GM13976 (cell line): ENCODE measurements around the gene BCAS3.

Experiments used
- DNase-seq: peaks from one replicate; pipeline ENCODE4 v3.0.0; 2012; ENCODE audit warnings: low spot score
- in situ Hi-C: fragments of 300-500 bp; cut with MboI; formaldehyde crosslinking; loops from one replicate; pipeline ENCODE4 v1.12.0; 2022; ENCODE audit warnings: low sequenced_read_pairs, mixed read lengths, inconsistent platforms; ENCODE audit not compliant: unreplicated experiment
- TF ChIP-seq, protein P1 (sequence below): IDR thresholded peaks from 2 replicates; pipeline ENCODE4 v1.5.1; 2012; ENCODE audit warnings: borderline replicate concordance, mild to moderate bottlenecking; ENCODE audit not compliant: insufficient read depth; ENCODE audit errors: extremely low read depth, missing control alignments, control extremely low read depth

Gene BCAS3

DNA sequence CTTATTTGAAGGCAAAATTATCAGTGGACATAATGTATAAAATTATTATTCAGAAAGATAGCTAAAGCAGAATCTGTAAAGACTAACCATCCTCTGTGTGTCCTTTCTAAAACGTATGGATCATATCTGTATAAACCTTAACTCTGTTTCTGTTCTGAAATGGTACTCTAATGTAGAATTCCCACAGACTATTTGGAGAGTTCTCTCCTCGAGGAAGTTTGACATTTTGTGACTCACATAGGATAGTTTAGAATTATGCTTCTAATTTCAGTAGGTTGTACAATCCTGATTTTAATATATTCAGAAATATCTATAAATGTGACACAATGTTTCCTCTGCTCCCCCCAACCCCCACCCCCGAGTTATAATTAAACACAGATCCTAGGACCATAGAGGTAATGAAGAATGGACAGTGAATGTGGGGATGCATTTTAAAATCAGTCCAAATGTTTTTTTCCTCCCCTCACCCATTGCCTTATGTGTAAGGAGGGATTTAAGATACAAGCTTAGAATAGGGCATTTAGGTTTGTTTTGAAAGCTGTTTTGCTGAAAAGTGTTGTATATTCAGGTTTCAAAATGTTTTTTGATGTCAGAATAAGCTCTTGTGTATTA is 66.8 kb downstream of the BCAS3 start:
- in situ Hi-C loops = loop anchor here (25.0 kb wide), 1 partner anchor 218 kb away; no protein-coding TSS in a partner anchor
- DNase-seq = no peak
- TF ChIP-seq, protein P1, sequence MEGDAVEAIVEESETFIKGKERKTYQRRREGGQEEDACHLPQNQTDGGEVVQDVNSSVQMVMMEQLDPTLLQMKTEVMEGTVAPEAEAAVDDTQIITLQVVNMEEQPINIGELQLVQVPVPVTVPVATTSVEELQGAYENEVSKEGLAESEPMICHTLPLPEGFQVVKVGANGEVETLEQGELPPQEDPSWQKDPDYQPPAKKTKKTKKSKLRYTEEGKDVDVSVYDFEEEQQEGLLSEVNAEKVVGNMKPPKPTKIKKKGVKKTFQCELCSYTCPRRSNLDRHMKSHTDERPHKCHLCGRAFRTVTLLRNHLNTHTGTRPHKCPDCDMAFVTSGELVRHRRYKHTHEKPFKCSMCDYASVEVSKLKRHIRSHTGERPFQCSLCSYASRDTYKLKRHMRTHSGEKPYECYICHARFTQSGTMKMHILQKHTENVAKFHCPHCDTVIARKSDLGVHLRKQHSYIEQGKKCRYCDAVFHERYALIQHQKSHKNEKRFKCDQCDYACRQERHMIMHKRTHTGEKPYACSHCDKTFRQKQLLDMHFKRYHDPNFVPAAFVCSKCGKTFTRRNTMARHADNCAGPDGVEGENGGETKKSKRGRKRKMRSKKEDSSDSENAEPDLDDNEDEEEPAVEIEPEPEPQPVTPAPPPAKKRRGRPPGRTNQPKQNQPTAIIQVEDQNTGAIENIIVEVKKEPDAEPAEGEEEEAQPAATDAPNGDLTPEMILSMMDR = no peak

DNA sequence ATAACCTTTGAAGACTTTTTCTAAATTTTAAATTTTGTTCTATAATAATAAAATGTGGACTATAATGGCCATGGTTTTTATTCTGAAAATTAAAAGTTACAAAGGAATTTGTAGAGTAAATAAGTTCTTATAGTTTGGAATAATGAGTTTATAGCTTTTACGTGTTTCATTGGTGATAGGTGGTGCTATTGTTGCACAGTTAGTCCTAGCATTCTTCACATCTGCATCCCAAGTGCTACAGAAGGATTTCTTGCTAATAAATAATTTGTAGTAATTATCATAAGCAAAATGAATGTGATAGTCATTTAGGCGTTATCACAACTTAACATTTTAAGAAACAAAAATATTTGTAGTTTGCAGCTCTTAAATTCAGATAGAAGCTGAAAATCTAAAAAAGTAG is 67.9 kb downstream of the BCAS3 start:
- TF ChIP-seq, protein P1 = no peak
- DNase-seq = no peak
- in situ Hi-C loops = loop anchor here (25.0 kb wide), 1 partner anchor 217 kb away; no protein-coding TSS in a partner anchor

DNA sequence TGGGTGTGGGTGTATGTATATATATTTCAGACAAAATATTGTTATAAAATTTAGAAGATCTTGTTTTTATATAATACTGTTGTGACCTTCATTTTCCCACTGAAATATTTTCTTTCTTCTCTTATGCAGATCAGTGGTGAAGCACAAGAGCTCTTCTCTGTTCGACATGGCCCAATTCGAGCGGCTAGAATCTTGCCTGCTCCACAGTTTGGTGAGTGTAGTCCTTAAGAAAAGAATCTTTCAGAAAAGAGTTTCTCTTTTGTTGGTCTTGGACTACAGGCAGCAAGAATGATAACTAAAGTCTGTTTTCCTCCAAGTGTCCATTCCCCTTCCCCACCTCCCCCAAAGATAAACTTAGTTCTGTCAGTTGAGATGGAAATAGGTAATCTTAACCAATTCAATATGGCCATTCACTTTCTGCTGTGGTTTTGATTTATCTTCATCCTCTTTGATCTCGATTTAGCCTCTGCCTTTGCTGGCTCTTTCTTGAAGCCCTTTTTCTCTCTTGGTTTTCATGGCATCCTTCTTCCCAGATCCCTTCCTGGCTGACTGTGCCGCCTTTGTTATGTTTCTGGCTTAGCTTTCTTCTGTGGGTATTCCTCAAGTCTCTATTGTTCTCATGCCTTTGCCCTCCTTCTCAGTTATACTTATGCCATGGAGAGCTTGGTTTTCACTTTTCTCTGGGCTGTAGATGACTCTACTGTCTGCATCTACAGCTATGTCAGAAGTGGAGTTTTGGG is 69.6 kb downstream of the BCAS3 start:
- DNase-seq = no peak
- TF ChIP-seq, protein P1 = no peak
- in situ Hi-C loops = loop anchor here (25.0 kb wide), 1 partner anchor 215 kb away; no protein-coding TSS in a partner anchor

DNA sequence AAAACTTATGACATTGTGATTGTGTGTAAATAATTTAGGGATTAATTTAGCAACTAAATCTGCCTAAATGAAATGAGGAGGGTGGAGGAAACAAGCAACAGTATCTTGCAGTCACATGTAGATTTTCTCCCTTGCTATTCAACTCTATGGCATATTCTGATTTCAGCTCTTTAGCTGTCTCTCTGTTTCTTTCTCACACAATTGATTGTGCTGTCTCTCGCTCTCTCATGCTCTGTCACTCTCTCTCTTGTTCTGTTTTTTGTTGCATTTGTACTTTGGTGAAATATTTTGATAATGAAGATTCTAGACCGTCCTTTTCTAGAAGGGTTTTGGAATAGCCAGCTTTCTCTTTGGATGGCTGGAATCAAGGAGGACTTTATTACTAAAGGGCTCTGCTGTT is 70.6 kb downstream of the BCAS3 start:
- TF ChIP-seq, protein P1 = no peak
- DNase-seq = no peak
- in situ Hi-C loops = loop anchor here (25.0 kb wide), 1 partner anchor 214 kb away; no protein-coding TSS in a partner anchor

DNA sequence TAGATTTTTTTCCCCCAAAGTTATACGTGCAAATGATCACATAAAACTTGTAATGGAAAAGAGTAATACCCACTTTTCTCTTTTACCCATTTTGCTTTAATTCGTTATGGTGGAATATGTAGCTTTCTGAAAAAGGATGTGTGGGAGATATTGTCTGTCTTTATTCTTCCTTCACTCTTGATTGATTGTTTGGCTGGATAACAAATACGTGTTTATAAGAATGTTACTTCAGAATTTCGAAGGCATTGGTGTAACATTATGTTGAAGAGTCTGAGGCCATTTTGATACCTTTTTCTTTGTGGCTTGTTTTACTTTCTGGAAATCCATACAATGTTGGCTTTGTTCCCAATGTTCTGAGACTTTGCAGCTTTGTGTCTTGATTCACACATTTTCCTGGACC is 71.4 kb downstream of the BCAS3 start:
- in situ Hi-C loops = loop anchor here (25.0 kb wide), 1 partner anchor 213 kb away; no protein-coding TSS in a partner anchor
- DNase-seq = no peak

DNA sequence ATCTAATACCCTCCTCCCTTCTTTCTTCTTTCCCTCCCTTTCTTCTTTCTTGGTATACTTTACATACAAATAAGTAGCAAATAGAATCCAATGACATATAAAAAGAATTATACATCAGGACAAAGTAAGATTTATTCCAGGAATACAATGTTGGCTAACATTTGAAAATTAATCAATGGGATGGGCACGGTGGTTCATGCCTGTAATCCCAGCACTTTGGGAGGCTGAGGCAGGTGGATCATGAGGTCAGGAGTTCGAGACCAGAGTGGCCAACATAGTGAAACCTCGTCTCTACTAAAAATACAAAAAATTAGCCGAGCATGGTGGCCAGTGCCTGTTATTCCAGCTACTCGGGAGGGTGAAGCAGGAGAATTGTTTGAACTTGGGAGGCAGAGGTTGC is 72.1 kb downstream of the BCAS3 start:
- in situ Hi-C loops = loop anchor here (25.0 kb wide), 1 partner anchor 213 kb away; no protein-coding TSS in a partner anchor
- no peak for DNase-seq
- TF ChIP-seq, protein P1 = no peak

More for the DNA sequence above, 71.4 kb downstream of the BCAS3 start:
- TF ChIP-seq, protein P1 = no peak
